ENCODE results near the gene DHCR24.

DNA sequence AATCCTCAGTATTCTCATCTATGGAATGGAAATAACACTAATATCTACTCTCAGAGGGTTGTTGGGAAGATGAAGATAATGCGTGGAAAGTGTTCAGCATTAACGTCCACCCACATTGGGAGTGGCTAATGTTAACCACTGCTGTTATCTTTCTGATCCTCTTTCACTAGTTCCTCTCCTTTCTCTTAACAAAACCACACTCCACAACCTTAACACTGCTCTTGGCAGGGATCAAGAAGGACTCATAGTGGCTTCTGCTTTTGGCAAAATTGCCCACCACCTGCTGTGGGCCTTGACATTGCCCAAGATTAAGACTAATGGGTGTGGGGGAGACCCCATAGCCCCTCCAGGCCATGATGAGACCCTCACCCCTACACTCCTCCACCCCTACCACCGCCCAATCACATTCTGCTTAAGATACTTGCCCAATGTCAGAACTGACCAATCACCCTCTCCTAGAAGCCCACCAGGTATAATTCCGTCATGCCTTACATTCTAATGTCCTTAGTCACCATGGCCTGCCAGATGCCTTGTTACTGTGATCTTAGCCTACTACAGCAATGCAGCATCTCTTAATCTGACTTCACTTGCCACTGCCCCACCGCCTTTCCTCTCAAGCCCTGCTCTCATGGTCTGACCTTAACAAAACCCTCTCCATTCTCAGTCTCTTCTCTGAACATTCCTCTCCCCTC, 27.1 kb downstream of the DHCR24 start:
- TF ChIP-seq, protein P1, sequence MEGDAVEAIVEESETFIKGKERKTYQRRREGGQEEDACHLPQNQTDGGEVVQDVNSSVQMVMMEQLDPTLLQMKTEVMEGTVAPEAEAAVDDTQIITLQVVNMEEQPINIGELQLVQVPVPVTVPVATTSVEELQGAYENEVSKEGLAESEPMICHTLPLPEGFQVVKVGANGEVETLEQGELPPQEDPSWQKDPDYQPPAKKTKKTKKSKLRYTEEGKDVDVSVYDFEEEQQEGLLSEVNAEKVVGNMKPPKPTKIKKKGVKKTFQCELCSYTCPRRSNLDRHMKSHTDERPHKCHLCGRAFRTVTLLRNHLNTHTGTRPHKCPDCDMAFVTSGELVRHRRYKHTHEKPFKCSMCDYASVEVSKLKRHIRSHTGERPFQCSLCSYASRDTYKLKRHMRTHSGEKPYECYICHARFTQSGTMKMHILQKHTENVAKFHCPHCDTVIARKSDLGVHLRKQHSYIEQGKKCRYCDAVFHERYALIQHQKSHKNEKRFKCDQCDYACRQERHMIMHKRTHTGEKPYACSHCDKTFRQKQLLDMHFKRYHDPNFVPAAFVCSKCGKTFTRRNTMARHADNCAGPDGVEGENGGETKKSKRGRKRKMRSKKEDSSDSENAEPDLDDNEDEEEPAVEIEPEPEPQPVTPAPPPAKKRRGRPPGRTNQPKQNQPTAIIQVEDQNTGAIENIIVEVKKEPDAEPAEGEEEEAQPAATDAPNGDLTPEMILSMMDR (IDR thresholded peaks at IDR 0.05), result no peak
- no peak for TF ChIP-seq POLR2AphosphoS5 (IDR thresholded peaks at IDR 0.05)
